ENCODE measurements around the gene ALOXE3. TPM values are rescaled to one million over a fixed set of nuclear protein-coding genes. Genes with fewer than 3 reads are reported as not detected.
A peak's percentile ranks its signal among the peaks of the same experiment; 100 is the strongest.
"Not testable (repeated sequence)": the region's sequence is repeated elsewhere in the genome, so short reads cannot be mapped to it uniquely, and the experiment has no call there.

Gene ALOXE3
- total RNA-seq, 2 experiments from 2014 or later, result 0.27 to 0.28 TPM

DNA sequence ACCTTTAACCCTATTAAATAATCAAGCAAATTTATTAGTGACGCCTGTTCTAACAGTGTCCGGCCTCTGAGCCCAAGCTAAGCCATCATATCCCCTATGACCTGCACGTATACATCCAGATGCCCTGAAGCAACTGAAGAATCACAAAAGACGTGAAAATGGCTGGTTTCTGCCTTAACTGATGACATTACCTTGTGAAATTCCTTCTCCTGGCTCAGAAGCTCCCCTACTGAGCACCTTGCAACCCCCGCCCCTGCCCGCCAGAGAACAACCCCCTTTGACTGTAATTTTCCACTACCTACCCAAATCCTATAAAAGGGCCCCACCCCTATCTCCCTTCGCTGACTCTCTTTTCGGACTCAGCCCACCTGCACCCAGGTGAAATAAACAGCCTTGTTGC lies 56.5 kb downstream of the ALOXE3 start:
- H3K4me1 Mint-ChIP-seq; H3K4me3 Mint-ChIP-seq; ATAC-seq; H3K9me3 Mint-ChIP-seq (ENCODE audit: low read depth); POLR2A ChIA-PET; H3K36me3 Mint-ChIP-seq (ENCODE audit: low read depth); H3K27ac Mint-ChIP-seq; DNase-seq: not testable (repeated sequence)
- H3K27me3 Mint-ChIP-seq, result peaks cover 51% of the 10 kb centered on the region
- intact Hi-C loops (cut with DNase I, micrococcal nuclease), result loop anchor here in 1 of 2 experiments (2.0 kb wide), 1 partner anchor 57 kb away; the partner anchor contains the start of gene ALOXE3
- CTCF ChIA-PET, result interaction anchor here (0.8 to 10.2 kb wide), 16 partner anchors 16 to 290 kb away, joined by 3 to 315 read pairs (median 8); partner anchors contain the start of genes ALOX12B, ALOXE3, CNTROB and SLC25A35

DNA sequence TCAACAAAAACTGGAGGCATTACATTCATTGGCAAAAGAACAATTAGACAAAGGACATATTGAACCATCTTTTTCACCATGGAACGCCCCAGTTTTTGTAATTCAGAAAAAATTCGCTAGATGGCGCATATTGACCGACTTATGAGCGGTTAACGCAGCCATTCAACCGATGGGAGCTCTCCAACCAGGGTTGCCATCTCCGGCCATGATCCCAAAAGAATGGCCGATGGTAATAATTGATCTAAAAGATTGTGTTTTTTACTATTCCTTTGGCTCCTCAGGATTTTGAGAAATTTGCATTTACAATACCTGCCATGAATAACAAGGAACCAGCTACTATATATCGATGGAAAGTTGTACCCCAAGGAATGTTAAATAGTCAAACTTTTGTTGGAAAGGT lies 58.0 kb downstream of the ALOXE3 start:
- DNase-seq (peak; percentile 69), ATAC-seq (peak; percentile 56)
- intact Hi-C loops (cut with DNase I, micrococcal nuclease), result loop anchor here (1.0 to 2.0 kb wide), 6 partner anchors 13 to 240 kb away; partner anchors contain the start of gene ALOXE3 (in 2 of the 2)
- Mint-ChIP-seq H3K36me3 (ENCODE audit: low read depth) (no peaks in the 10 kb centered on the region), H3K27ac (no peak overlapping the region), H3K9me3 (ENCODE audit: low read depth) (no peaks in the 10 kb centered on the region), H3K27me3 (peaks cover 60% of the 10 kb centered on the region), H3K4me3 (no peak overlapping the region), H3K4me1 (peaks cover 4% of the 10 kb centered on the region)
- POLR2A ChIA-PET, result interaction anchor here (0.6 to 0.8 kb wide), 2 partner anchors 19 to 235 kb away, joined by 3 to 4 read pairs; no protein-coding TSS in a partner anchor
- CTCF ChIA-PET, result interaction anchor here (0.6 to 10.2 kb wide), 59 partner anchors 9 to 373 kb away, joined by 3 to 315 read pairs (median 4); partner anchors contain the start of genes ALOX12B, ALOX15B, ALOXE3 and CNTROB

DNA sequence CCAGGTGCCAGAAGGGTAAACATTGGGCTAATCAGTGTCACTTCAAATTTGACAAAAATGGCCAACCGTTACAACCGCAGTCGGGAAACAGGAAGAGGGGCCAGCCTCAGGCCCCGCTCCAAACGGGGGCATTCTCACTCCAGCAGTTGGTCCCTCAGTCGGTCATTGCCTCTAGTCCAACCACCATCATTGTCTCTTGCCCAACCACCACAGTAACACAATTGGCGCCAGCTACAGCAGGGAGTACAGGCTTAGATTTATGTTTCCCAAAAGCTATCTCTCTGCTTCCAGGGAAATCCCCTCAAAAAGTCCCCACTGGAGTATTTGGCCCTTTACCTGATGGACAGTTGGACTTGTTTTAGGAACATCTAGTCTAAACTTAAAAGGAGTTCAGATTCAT lies 59.2 kb downstream of the ALOXE3 start:
- H3K9me3 Mint-ChIP-seq (ENCODE audit: low read depth), result no peaks in the 10 kb centered on the region
- no peak for ATAC-seq
- peaks cover 4% of the 10 kb centered on the region for H3K4me1 Mint-ChIP-seq
- no peaks in the 10 kb centered on the region for H3K36me3 Mint-ChIP-seq (ENCODE audit: low read depth)
- H3K27me3 Mint-ChIP-seq, result peaks cover 56% of the 10 kb centered on the region
- CTCF ChIA-PET, result interaction anchor here (1.3 to 10.2 kb wide), 15 partner anchors 17 to 372 kb away, joined by 3 to 315 read pairs (median 19); partner anchors contain the start of genes ALOX12B, ALOX15B, ALOXE3 and RNF227
- DNase-seq, result no peak
- no peak overlapping the region for H3K4me3 Mint-ChIP-seq
- intact Hi-C loops (cut with DNase I, micrococcal nuclease), result loop anchor here in 1 of 2 experiments (5.0 kb wide), 1 partner anchor 237 kb away; no protein-coding TSS in a partner anchor
- POLR2A ChIA-PET, result no interaction called here
- no peak overlapping the region for H3K27ac Mint-ChIP-seq

DNA sequence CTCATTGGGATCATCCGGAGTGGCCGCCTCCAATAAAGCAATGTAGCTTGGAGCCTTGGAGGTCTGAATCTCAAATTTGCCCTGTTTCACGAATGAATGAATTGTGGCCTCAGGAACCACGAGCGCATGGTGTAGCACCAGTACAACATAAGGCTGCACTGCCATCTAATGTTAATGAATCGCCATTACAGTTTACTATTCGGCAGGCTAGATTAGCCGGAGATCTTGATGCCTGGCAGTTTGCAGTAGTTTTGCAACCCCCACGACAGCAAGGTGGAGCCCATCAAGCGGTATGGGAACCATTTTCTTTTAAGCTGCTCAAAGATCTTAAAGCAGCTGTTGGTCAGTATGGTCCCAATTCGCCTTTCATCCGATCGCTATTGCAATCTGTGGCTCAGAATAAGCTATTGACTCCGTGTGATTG lies 60.6 kb downstream of the ALOXE3 start:
- CTCF ChIA-PET, result interaction anchor here (0.5 to 10.2 kb wide), 40 partner anchors 8 to 718 kb away, joined by 3 to 315 read pairs (median 4); partner anchors contain the start of genes ALOX12B, ALOXE3 and RNF227
- Mint-ChIP-seq H3K36me3 (ENCODE audit: low read depth) (no peaks in the 10 kb centered on the region), H3K27me3 (peaks cover 47% of the 10 kb centered on the region), H3K4me1 (peaks cover 4% of the 10 kb centered on the region), H3K27ac (no peak overlapping the region), H3K4me3 (no peak overlapping the region), H3K9me3 (ENCODE audit: low read depth) (no peaks in the 10 kb centered on the region)
- intact Hi-C loops (cut with DNase I, micrococcal nuclease), result loop anchor here (1.0 to 5.0 kb wide), 7 partner anchors 41 to 314 kb away; no protein-coding TSS in a partner anchor
- ATAC-seq, result peak; percentile 89
- DNase-seq, result peak; percentile 63
- POLR2A ChIA-PET, result interaction anchor here (0.5 to 0.6 kb wide), 3 partner anchors 13 to 997 kb away, joined by 3 to 5 read pairs (median 3); partner anchors contain the start of gene RANGRF

DNA sequence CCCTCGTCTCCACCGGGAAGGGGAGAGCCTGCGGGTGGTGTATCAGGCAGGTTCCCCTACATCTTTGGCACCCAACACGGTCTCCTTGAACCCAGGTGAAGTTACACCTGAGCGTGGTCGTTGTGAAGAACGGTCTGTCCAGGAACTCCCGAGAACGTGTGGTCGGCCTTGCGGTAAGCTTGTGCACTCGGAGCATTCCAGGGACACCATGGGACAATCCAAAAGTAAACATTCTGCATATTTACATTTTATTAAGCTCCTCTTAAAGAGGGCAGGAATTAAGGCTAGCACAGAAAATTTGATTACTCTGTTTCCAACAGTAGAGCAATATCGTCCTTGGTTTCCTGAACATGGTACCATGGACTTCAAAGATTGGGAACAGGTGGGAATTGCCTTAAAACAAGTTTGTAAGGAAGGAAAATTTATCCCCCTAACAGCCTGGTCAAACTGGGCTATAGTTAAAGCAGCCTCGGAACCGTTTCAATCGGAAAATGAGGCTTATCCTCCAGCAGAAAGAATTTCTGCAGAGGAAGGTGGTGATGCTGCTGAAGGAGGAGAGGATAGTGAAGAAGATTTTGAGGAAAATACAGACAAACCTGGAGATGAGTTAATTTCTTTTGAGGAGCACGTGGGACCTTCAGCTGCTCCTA lies 61.2 kb downstream of the ALOXE3 start:
- DNase-seq (no peak), ATAC-seq (no peak)
- Mint-ChIP-seq H3K27me3 (peaks cover 41% of the 10 kb centered on the region), H3K36me3 (ENCODE audit: low read depth) (no peaks in the 10 kb centered on the region), H3K4me1 (peaks cover 4% of the 10 kb centered on the region), H3K9me3 (ENCODE audit: low read depth) (no peaks in the 10 kb centered on the region), H3K4me3 (no peak overlapping the region), H3K27ac (no peak overlapping the region)
- ChIA-PET POLR2A (interaction anchor here (0.6 kb wide), 1 partner anchor 996 kb away, joined by 3 read pairs; no protein-coding TSS in a partner anchor), CTCF (interaction anchor here (0.6 to 10.2 kb wide), 36 partner anchors 9 to 313 kb away, joined by 3 to 315 read pairs (median 4); partner anchors contain the start of genes ALOX12B, ALOXE3 and RNF227)
- intact Hi-C loops (cut with DNase I, micrococcal nuclease), result loop anchor here (1.0 to 5.0 kb wide), 7 partner anchors 41 to 314 kb away; no protein-coding TSS in a partner anchor

DNA sequence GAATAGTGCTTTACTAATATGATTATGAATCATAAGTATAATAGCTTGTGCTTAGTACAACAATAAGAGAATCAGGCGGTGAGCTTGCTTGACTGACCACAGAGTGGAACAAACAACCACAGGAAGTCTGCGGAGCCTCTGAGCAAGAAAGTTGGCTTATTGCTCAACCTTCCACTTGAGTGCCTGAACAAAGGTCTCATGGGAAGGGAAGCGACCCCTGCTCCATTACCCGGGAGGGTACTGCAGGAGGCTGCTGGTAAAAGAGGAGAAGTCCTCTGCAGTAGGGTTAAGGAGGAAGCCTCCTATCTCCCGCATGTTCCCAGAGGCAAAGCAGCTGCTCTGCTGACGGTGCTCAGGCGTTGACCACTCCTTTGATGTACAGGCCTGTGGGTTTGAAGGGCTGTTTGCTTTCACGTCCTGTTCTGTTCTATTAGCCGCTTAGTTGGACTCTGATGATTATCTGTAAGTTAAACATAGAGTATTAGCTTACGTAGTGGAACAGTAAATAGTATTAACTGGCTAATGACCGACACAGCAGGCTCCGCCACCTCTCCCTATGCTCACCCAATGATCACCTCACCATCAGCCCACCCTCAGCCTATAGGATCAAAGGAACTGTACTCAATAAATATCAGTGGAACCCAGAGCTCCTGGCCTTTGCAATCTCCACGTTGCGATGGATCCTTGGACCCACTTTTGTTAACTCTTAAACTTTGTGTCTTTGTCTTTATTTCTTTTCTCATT lies 61.9 kb downstream of the ALOXE3 start:
- Mint-ChIP-seq H3K27me3 (peaks cover 36% of the 10 kb centered on the region), H3K9me3 (ENCODE audit: low read depth) (no peaks in the 10 kb centered on the region), H3K4me3 (no peak overlapping the region), H3K27ac (no peak overlapping the region), H3K36me3 (ENCODE audit: low read depth) (no peaks in the 10 kb centered on the region), H3K4me1 (peaks cover 4% of the 10 kb centered on the region)
- ChIA-PET CTCF (interaction anchor here (1.0 to 10.2 kb wide), 24 partner anchors 10 to 312 kb away, joined by 3 to 315 read pairs (median 4); partner anchors contain the start of genes ALOX12B, ALOXE3 and RNF227), POLR2A (no interaction called here)
- peak; percentile 67 for DNase-seq
- intact Hi-C loops (cut with DNase I, micrococcal nuclease), result loop anchor here (2.0 to 5.0 kb wide), 3 partner anchors 144 to 234 kb away; no protein-coding TSS in a partner anchor
- ATAC-seq, result peak; percentile 67

DNA sequence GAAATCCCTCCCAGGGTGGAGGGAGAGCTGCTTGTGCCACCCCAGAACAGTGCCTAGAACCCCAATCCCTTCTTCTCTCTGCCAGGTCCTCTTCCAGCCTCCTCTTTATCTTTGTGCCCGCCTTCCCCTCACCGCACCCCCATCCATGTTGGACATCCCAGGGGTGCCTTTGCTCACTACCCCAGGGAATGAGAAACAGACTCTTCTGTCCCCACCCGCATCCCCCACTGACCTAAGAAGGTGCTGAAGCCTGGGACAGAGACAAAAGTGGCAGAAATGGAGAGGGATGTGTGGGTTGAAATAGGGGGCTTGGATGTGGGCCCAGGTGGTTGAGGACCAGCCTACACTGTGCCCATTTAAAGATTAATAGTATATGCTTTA lies 62.5 kb downstream of the ALOXE3 start:
- ATAC-seq, result no peak
- Mint-ChIP-seq H3K27me3 (peaks cover 30% of the 10 kb centered on the region), H3K4me3 (no peak overlapping the region), H3K4me1 (peaks cover 4% of the 10 kb centered on the region), H3K9me3 (ENCODE audit: low read depth) (no peaks in the 10 kb centered on the region), H3K27ac (no peak overlapping the region), H3K36me3 (ENCODE audit: low read depth) (no peaks in the 10 kb centered on the region)
- ChIA-PET POLR2A (no interaction called here), CTCF (interaction anchor here (1.0 to 10.2 kb wide), 13 partner anchors 9 to 312 kb away, joined by 3 to 315 read pairs (median 12); partner anchors contain the start of genes ALOX12B and ALOXE3)
- intact Hi-C loops (cut with DNase I, micrococcal nuclease), result loop anchor here (2.0 to 5.0 kb wide), 3 partner anchors 143 to 234 kb away; no protein-coding TSS in a partner anchor
- DNase-seq, result no peak

DNA sequence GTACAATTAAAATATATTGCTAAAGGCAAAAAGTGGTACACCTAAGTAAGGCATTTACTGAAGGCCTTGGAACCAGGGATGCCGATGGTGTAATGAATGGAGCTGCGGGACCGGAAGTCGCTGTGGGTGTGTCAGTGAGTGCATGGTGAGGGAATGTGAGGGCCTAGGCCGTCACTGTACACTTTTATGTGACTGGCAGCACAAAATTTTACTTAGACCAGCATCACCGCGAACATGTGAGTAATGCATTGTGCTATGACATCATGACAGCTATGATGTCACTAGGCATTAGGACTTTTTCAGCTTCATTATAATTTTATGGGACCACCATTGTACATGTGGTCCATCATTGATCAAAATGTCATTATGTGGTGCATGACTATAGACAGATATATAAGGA lies 64.7 kb downstream of the ALOXE3 start:
- ATAC-seq (no peak), DNase-seq (no peak)
- no peaks in the 10 kb centered on the region for H3K9me3 Mint-ChIP-seq (ENCODE audit: low read depth)
- POLR2A ChIA-PET, result no interaction called here
- H3K4me1 Mint-ChIP-seq, result peaks cover 4% of the 10 kb centered on the region
- no peak overlapping the region for H3K27ac Mint-ChIP-seq
- H3K36me3 Mint-ChIP-seq (ENCODE audit: low read depth), result no peaks in the 10 kb centered on the region
- peaks cover 12% of the 10 kb centered on the region for H3K27me3 Mint-ChIP-seq
- CTCF ChIA-PET, result interaction anchor here (0.7 to 1.0 kb wide), 3 partner anchors 12 to 381 kb away, joined by 3 to 4 read pairs (median 3); no protein-coding TSS in a partner anchor
- intact Hi-C loops (cut with DNase I, micrococcal nuclease), result no loop called here
- no peak overlapping the region for H3K4me3 Mint-ChIP-seq

DNA sequence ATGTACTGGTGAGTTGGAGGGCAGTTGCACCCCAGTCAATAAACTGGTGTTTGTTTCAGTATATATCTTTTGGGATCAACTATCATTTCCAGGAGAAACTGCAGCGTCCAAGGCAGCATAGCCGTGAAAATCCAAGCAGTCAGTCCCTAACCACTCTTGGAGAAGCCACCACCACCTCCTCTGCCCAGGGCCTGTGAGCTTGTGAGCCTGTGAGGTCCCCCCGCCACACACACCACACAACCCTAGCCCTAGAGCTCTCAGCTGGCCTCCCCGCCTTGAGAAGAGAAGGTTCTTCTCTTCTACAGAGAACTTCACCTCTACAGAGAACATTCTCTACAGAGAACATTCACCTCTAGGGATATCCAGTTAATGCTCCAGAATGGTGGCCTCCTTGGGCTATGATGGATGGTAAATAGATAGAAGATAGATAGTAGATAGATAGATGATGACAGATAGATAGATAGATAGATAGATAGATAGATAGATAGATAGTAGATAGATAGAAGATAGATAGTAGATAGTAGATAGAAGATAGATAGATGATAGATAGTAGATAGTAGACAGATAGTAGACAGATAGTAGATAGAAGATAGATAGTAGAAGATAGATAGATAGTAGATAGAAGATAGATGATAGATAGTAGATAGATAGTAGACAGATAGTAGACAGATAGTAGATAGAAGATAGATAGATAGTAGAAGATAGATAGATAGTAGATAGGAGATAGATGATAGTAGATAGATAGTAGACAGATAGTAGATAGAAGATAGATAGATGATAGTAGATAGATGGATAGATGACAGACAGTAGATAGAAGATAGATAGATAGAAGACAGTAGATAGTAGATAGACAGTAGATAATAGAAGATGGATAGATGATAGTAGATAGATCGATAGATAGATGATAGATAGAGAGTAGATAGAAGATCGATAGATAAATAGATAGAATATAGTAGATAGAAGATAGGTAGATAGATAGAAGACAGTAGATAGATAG lies 65.8 kb downstream of the ALOXE3 start:
- H3K27me3 Mint-ChIP-seq, result peaks cover 12% of the 10 kb centered on the region
- DNase-seq (no peak), ATAC-seq (no peak)
- H3K27ac Mint-ChIP-seq, result no peak overlapping the region
- ChIA-PET CTCF (interaction anchor here (1.0 to 1.7 kb wide), 3 partner anchors 8 to 65 kb away, joined by 3 to 6 read pairs (median 3); no protein-coding TSS in a partner anchor), POLR2A (no interaction called here)
- intact Hi-C loops (cut with DNase I, micrococcal nuclease), result no loop called here
- H3K4me1 Mint-ChIP-seq, result peaks cover 4% of the 10 kb centered on the region
- no peaks in the 10 kb centered on the region for H3K36me3 Mint-ChIP-seq (ENCODE audit: low read depth)
- no peak overlapping the region for H3K4me3 Mint-ChIP-seq
- no peaks in the 10 kb centered on the region for H3K9me3 Mint-ChIP-seq (ENCODE audit: low read depth)

DNA sequence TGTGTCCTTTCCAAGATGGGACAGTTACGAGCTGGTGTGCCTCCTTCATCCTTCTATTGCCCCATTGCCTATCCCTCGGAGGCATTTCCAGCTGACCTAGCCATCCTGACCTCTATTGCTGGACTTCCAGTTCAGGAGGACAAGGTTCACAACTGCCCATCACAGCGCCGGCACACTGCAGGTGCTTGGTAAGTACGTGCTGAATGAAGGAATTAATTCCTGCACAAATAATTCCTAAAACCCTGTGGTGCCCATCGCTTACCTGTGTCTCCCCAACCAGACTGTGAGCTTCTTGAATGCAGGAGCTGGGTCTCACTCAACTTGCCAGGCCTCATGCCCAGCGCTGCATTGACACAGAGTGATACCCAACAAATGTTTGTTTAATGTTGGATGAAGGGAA lies 66.5 kb downstream of the ALOXE3 start:
- Mint-ChIP-seq H3K27ac (no peak overlapping the region), H3K36me3 (ENCODE audit: low read depth) (no peaks in the 10 kb centered on the region), H3K9me3 (ENCODE audit: low read depth) (no peaks in the 10 kb centered on the region), H3K4me1 (peaks cover 4% of the 10 kb centered on the region), H3K27me3 (peaks cover 8% of the 10 kb centered on the region), H3K4me3 (no peak overlapping the region)
- ATAC-seq (no peak), DNase-seq (no peak)
- ChIA-PET POLR2A (no interaction called here), CTCF (interaction anchor here (1.5 to 1.7 kb wide), 2 partner anchors 8 to 64 kb away, joined by 3 to 6 read pairs; no protein-coding TSS in a partner anchor)
- intact Hi-C loops (cut with DNase I, micrococcal nuclease), result no loop called here

All from activated CD4-positive, alpha-beta T cell treated with anti-CD3 and anti-CD28 coated beads for 36 hours (primary cell).